GM21528 (cell line): ENCODE measurements around the gene RHOBTB3.

Source experiments
- ATAC-seq: cut with Tn5 transposase; IDR thresholded peaks from one replicate; pipeline ENCODE4 v1.9.1; 2021; ENCODE audit warnings: mild to moderate bottlenecking, moderate library complexity; ENCODE audit not compliant: unreplicated experiment, low FRiP score

RHOBTB3 gene

DNA sequence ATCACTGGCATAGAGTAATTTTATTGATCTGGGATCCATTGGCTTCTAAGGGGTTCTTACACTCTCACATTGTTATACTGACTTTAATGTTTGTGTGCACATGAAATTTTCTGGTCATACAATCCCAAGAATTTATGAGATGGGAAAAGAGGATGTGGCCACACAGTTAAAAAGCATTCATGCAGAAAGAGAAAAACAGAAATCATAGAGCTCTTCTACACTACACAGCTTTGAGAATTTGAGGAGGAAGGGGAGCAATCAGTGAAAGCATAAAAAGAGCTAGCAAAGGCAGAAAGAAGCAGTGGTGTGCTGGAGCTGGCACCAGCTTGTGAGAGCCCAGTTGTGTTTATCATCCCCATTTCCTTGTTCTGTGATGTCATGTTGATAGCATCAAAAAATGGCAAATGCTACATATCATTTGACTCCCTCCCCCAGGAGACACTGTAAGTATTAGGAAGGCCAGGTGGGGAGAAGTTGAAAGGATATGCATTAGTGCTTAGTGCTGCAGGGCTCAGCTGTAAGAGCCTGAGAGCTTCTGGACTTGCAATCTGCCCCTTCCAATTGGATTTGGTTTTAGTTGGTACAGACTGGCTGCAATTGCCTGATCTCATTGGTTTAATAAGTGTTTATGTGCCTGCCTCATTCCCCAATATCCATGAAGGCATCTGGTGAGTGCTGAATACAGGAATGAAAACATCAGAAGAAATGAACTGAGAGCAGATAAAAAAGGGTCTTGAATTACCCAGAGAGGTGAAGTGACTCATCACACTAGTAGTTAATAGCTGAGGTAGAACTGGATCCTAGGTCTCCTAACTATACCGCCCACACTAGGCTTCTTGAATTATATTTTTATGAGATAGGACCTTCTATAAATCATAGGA is 30.9 kb downstream of the RHOBTB3 start:
- no peak for ATAC-seq

- no peak for ATAC-seq
Observed at GRCh38 chr5:95762652-95763041, 31.5 kb downstream of the RHOBTB3 start.

DNA sequence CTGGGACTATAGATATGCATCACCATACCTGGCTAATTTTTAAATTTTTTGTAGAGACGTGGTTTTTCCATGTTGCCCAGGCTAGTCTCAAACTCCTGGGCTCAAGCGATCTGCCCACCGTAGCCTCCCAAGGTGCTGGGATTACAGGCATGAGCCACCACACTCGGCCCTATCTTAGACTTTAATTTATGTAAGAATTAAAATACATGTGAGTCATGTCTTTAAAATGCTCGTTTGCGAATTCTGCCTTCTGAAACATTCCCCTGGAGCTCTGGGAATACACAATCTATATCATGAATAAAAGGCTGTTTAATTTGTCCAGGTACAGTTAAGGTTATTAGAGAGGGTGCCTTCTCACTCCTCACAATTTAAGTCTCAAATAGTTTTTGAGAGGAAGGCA is 32.8 kb downstream of the RHOBTB3 start:
- ATAC-seq: no peak

- ATAC-seq: no peak
Observed at GRCh38 chr5:95768731-95769130, 37.6 kb downstream of the RHOBTB3 start.

DNA sequence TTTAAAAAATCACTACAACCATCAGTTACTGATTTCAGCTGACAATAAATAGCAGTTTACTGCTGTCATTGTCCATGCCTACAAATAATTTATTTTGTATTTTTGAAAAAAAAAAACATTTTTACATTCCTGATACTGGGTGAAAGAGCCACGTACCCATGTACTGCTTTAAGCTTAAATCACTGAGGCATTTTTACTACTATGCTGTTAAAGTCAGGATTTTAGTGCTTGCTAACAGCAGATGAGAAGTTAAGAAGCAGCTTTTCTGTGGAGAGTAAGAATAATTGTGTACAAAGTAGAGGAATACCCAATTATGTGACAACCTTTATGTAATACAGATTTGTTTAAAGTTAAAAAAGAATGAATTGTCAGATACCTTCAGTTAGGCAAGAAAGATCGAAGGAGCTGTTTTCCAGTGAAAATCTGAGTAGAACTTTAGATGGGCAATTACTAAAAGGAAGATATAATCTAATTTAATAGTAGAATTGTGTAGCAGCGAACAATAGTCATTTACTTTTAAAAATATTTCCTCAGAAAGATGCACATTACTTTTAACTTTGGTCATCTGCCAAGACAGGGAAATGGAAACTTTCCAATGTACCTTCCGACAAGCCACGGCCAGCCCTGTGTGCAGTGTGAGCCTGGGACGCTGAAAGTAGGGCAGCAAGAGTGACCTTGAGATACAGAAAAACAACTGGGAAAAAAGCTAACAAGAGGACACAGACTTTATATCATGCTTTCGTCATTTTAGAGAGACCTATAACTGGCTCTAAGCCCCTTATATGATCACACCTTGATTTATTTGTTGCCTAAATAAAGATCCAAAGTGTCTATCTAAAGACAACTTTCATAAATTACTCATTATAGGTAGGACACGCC is 39.9 kb downstream of the RHOBTB3 start:
- ATAC-seq: no peak

GRCh38 chr5:95771892-95772291 is 40.8 kb downstream of the RHOBTB3 start:
- ATAC-seq: no peak

DNA sequence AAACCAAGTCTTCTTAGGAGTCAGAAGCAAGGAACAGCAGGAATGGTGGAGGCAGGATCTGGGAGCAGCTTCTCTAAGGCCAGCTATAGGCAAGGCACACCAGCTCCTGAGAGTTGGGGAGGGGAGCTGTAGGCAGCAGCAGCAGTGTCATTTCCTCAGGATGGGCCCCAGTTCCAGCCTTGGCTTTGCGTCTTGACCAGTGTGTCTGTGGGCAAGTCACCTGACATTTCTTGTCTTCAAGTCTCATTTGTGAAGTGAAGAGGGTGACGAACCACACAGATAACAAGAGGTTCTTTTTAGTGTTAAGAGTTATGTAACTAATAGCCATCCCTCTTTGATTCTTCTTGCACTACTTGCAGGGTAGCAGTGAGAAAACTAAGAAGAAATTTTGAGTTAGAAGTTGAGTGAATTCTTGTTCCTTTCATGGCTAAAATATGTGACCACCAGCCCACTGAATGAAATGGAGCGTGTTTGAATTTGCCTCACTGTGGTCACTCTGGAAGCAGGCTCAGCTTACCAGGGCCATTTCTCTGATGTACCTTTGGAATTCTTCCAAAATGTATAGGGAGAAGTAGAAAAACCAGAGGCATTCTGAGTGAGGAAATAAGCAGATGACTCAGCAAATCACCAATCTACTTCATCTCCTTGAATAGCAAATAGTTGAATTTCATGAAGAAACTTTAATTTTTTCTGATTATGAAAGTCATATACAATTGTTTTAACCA is 42.4 kb downstream of the RHOBTB3 start:
- ATAC-seq: no peak

GRCh38 chr5:95777441-95777840 is 46.3 kb downstream of the RHOBTB3 start:
- ATAC-seq: no peak

DNA sequence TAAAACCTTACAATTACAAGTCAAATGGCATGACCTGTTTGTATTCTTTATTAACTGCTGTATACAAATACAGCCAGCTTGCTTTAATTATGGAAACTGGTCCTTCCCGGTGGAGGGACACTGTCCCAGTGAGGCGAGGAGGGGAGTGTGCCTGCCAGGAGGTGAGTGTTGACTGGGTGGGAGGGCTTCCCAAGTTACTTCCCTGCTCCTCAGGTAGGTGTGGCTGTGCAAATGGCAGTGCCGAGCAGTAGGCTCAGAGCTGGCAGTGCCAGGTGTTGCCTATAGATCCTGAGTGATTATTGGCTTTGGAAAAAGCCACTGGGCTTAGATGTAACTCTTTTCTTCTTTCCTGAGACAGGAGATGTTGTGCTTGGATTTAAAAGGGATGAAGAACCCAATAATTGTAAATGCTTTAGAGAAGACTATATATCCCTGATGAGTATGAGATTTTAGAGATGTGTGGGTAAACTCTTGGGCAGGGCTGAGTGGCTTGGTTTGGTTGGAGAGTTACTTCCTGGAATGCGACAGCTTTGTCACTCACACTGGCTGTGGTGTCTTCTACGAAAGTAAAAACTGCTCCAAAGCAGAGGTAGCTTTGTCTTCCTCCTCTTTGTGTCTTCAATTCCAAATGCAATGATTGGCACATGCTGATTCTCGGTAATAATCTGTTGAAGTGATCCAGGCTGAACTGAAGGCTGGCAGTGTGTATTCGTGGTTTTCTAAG is 47.7 kb downstream of the RHOBTB3 start:
- ATAC-seq: no peak

DNA sequence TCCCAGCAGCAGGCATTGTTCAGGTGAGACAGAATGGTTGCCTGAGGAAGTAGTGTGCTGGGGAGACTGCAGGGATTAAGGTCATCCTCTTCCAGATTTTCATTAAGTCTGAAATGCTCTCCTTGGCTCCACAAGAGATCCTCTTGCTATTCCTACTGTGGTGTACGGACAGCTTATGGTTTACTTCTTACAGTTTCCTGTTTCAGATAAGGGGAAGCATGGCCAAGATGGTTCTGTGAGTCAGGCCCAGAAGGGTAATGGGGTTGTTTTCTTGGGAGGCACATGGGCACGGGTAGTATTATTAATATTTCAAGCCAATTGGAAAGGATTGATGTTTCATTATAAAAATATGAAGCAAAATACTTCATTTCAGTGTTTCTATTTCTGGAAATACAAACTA is 48.5 kb downstream of the RHOBTB3 start:
- no peak for ATAC-seq

- ATAC-seq: peak; percentile 9
Observed at GRCh38 chr5:95780597-95780996, 49.5 kb downstream of the RHOBTB3 start.

- peak; percentile 90 for ATAC-seq
Observed at GRCh38 chr5:95781101-95781583, 50.0 kb downstream of the RHOBTB3 start.

GRCh38 chr5:95782181-95782580 is 51.0 kb downstream of the RHOBTB3 start:
- no peak for ATAC-seq

- ATAC-seq: no peak
Observed at GRCh38 chr5:95783661-95784060, 52.5 kb downstream of the RHOBTB3 start.

DNA sequence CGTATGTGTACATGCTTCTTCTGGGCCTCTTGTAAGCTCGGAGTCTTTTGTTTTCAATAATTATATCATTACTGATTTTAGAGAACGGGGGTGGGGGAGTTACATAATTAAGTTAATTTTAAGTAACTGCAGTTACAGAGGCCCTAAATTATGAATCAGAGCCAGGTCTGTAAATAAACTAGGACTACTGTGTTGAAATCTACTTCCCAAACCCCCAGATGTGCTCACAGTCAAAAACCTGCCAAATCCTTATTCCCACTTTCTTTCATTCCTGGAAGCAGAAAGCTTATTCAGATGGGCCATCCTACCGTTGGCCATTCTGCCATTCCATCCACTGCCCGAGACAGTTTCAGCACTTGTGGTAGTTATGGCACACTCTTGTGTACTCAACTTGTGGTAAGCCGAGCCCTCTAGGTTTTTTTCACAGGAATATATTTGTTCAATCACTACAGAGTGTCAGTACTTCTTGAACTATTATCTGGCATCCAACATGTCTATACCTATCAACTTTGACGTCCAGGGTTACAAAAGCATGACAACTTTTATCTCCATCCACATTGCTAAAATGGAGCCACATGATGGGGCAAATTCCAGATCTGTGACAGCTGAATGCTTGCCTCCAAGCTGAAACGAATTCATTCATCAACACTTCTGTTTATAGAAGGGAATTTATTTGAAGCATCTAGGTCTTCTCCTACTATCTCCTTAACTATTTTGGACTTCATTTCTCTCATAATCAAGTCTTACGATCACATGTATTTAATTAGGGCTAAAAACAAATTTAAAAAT is 53.6 kb downstream of the RHOBTB3 start:
- ATAC-seq: no peak

DNA sequence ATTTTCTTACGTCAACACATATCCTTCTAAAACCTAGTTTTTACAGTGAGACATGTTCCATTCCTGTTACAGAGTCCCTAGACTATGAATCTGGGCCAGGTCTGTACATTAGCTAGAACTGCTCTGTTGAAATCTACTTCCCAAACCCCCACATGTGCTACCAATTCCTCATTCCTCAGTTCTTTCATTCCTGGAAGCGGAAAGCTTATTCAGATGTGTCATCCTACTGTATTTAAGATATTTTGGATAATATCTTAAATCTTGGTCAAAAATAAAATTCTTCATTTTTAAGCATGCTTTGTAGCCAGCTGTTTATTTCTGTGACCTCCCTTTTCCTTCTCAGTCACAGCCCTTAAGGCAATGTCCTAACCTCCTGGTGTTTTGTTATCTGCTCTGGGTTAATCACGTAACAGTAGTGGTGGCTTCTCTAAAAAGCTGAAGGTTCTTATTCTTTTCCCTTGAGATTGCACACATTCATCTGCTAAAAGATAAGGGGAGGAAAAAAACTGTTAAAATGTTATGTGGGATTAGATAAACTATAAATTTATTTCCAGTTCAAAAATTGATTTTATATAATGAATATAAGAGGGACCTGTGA is 55.8 kb downstream of the RHOBTB3 start:
- ATAC-seq: no peak

GRCh38 chr5:95788493-95788892 is 57.4 kb downstream of the RHOBTB3 start:
- ATAC-seq: no peak

DNA sequence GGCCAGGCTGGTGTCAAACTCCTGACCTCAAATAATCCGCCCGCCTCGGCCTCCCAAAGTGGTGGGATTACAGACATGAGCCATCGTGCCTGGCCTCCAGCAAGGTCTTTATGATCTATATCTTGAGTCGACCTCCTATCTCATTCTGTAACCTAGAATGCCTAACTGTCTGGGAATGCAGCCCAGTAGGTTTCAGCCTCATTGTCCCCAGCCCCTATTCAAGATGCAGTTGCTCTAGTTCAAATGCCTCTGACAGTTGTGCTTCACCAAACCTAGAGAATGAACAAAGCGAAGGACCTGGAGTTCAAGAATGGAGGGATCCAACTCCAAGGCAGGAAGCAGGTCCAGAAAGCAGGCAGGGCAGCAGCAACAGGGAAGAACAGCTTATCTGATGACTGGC is 60.6 kb downstream of the RHOBTB3 start:
- ATAC-seq: no peak

- ATAC-seq: no peak
Observed at GRCh38 chr5:95794070-95794516, 63.0 kb downstream of the RHOBTB3 start.
